Activated naive CD8-positive, alpha-beta T cell treated with anti-CD3 and anti-CD28 coated beads, Interleukin-2, amount 50 U/mL, for 16 hours (primary cell): ENCODE data around the gene RNF181.
"Not testable (repeated sequence)": the region's sequence is repeated elsewhere in the genome, so short reads cannot be mapped to it uniquely, and the experiment has no call there.

ENCODE experiments used
- DNase-seq: peaks from one replicate; pipeline ENCODE4 v3.0.0-alpha.2; 2020; ENCODE audit warnings: low read depth, low spot score

RNF181 gene

DNA sequence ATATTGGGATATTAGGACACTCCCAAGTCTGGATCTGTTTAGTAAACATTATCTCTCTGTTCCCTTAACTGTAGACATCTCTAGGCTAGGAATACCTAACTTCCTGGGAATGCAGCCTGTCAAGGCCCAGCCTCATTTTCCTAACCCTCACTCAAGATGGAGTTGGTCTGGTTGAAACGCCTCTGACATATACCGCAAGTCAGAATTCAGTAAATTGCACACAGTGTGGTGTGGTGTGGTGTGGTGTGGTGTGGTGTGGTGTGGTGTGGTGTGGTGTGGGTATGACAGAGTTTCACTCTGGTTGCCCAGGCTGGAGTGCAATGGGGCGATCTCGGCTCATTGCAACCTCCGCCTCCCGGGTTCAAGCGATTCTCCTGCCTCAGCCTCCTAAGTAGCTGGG, 19.2 kb downstream of the RNF181 start:
- DNase-seq: not testable (repeated sequence)

DNA sequence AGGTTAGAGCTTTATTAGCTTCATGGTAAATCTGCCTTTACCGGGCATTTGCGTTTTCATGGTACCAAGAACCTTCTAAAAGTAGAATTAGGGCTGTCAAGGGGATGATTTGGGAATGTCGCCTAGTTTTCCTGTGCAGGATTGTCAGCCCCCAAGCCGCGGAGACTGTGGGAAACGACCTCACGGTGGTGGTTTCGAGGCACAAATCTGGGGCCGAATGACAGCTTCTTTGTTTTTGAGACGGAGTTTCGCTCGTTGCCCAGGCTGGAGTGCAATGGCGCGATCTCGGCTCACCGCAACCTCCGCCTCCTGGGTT, 19.8 kb downstream of the RNF181 start:
- no peak for DNase-seq

DNA sequence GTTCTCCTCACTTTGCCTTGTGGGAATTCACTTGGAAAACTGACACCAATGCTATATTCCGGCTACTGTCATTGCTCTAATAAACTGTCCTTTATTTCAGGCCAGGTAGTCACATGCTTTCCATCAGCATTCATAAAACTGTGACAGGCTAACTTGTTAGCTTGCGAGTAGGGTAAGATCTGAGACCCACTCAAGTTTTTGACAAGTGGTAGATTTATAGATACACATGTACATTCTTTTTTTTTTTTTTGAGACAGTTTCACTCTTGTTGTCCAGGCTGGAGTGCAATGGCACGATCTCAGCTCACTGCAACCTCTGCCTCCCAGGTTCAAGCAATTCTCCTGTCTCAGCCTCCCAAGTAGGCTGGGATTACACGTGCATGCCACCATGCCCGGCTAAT, 22.2 kb downstream of the RNF181 start:
- not testable (repeated sequence) for DNase-seq

DNA sequence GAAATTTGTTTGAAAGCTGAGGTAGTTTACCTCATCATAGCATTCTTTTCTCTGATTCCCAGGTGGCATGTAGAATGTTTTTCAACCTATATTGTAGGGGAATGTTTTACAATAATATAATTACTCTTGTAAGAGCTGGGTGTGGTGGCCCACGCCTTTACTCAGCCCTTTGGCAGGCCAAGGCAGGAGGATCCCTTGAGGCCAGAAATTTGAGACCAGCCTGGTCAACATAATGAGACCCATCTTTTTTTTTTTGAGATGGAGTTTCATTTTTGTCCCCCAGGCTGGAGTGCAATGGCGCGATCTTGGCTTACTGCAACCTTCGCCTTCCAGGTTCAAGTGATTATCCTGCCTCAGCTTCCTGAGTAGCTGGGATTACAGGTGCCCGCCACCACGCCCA, 24.1 kb downstream of the RNF181 start:
- no peak for DNase-seq

DNA sequence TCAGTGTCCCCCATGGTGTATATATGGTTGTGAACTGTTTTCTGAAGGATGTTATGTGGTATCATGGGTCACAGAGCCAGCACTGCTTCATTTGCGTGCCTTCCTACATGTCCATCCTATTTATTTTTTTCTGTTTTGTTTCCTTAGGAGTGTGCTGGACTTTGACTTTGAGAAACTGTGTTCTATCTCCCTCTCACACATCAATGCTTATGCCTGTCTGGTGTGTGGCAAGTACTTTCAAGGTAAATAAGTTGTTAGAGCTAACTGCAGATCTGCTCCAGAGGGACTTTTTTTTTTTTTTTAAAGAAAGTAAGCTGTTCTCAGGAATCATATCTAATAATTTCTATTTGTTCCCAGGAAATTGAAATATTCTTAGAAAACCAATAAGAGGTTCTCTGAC, 25.8 kb downstream of the RNF181 start:
- DNase-seq: no peak

DNA sequence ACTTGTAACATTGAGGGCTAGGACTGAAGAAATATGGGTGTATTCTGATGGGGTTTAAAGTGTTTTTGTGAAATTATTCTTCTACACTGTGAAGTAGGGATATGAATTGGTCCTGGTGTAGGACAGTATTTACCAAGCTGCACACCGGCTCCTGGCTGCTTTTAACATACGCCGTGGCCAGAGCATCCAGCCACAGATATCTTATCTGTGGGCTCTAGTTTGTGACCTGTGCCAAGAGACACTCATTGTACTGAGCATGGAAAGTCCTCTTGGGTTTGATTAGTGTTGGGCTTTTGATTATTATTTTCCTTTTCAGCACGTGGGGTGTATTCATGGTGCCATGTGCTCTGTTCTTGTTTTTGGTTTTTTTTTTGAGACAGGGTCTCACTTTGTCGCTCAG, 28.4 kb downstream of the RNF181 start:
- no peak for DNase-seq

DNA sequence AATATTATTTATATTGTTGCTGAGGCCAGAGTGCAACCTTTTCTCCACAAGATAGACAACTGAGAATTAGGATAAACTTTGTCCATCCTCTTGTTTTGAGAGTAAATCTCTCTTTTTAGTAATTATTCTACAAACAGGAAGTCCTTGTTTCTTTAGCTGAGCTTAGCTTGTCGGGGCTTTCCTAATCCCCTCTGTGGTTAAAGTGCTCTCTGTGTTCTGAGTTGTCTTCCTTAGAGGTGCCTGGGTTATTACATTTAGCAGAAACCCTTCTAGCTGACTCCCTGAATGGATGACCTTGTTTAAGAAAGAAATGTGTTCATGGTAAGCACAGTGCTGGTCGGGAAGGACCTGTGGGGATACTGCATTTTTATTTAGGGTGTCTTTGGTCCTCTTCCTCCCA, 33.1 kb downstream of the RNF181 start:
- no peak for DNase-seq

DNA sequence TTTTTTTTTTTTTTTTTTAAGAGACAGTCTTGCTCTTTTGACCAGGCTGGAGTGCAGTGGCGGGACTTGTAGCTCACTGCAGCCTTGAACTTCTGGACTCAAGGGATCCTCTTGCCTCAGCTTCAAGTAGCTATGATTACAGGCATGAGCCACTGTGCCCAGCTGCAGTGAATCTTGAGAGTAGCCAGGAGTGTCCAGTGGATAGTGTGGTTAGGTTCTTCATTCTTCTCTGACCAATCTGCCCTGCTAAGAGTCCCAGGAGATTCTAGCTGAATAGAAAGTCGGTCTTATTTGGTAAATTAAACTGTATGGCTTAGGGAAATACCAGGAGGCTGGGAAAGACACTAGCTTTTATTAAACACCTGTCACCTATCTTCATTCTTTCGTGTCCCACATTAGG, 35.8 kb downstream of the RNF181 start:
- DNase-seq: no peak

DNA sequence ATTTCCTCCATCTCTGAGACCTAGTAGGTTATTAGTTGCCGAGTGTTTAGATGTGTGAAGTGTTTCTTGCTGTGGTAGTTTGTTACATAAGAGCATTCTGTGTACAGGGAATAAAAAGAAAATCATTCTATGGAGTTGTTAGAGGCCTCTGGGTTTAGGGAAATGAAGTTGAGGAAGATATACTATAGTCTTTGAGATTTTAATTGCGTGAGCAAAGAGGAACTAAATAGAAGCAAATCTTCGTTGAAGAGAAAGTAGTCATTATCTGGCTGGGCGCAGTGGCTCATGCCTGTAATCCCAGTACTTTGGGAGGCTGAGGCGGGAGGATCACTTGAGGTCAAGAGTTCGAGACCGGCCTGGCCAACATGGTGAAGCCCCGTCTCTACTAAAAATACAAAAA, 39.5 kb downstream of the RNF181 start:
- DNase-seq: no peak

DNA sequence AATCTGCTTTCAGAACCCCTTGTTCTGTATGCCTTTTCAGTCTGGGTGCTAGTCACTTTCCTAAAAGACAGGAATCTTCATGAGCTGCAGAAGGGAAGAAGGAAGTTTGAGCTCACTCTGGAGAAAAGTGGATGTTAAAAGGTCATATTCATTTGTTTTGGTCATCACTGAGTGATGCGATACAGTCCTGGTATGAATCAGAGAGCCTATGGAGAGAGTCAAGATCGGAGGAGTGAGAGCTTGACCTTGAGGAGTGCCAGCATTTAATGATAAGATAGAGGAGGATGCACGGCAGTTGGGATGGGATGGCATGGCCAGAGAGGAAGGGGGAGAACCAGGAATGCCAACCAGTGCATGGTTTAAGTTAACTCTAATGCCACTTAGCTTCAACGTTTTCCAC, 40.1 kb downstream of the RNF181 start:
- DNase-seq: no peak

DNA sequence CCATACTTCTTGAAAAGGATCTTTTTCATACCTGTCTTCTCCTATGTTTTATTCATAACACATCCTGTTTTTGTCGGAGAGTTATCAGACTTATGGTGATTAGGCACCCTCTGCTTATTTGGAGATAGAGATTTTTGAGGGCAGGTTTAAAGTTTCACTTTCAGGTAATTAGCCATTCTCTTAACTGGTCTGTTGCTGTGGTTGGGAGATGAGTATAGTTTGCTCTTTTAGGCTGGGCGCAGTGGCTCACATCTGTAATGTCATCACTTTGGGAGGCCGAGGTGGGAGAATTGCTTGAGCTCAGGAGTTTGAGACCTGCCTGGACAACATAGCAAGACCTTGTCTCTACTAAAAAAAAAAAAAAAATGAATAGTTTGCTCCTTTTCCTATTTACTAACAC, 47.2 kb downstream of the RNF181 start:
- DNase-seq: no peak

DNA sequence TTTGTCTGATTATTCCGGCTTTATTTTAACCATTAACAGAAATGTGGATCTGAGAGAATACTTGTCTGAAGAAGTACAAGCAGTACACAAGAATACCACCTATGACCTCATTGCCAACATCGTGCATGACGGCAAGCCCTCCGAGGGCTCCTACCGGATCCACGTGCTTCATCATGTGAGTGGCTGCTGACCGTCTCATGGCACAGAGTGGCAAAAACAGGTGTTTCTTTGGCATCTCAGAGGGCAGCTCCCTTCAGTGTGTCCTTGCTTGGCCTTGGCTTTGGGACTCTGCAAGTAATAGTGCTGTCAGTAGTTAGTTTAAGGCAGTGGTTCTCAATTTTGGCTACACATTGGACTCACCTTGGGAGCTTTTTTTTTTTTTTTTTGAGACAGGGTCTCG, 49.4 kb downstream of the RNF181 start:
- no peak for DNase-seq

DNA sequence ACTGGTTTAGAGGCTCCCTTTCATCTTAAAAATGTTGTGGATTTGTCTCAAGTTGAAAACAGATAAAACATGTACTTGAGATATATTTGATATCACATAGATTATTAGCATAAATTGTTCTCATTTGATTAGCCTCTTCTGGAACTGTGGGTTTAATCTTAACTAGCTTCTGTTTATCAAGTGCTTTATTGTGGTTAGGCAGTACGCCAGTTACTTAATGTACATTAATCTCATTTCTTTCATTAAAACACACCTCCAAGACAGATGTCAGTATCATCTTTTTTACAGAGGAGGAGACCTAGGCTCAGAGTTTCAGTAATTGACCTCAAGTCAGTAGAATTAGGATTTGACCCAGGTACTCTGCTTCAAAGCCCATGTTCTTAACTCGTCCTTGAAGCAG, 50.6 kb downstream of the RNF181 start:
- no peak for DNase-seq
